Heart left ventricle (tissue), 16 donors: ENCODE data around the gene KLLN. TPM values are rescaled to one million over a fixed set of nuclear protein-coding genes. Genes with fewer than 3 reads are reported as not detected.
"Not testable (repeated sequence)": the region's sequence is repeated elsewhere in the genome, so short reads cannot be mapped to it uniquely, and the experiment has no call there.

Experiments
- ATAC-seq, 4 donors: fragments of 200-7000 bp; cut with Tn5 transposase; one replicate each; pipeline ENCODE4 v1.9.1; 2020 to 2022; ENCODE audit warnings: moderate library complexity in 4 of 4, mild to moderate bottlenecking in 3 of 4, moderate number of reproducible peaks in 1 of 4
- DNase-seq, 5 donors: peaks; one replicate each; pipeline ENCODE4 v3.0.0-alpha.2; 2020
- H3K27ac ChIP-seq, 12 donors: fragments of 200-600 bp; sonication (generic) in 4 of 12; one replicate each; pipeline versions ENCODE4 v1.5.0 to v1.8.0; 2016 to 2022; ENCODE audit warnings: mild to moderate bottlenecking in 2 of 12
- H3K27me3 ChIP-seq, 9 donors: fragments of 200-600 bp; sonication (generic) in 2 of 9; one replicate each; pipeline versions ENCODE4 v1.5.1 to v1.8.0; 2016 to 2022; ENCODE audit warnings: mild to moderate bottlenecking in 3 of 9
- H3K36me3 ChIP-seq, 9 donors: fragments of 200-600 bp; sonication (generic) in 2 of 9; one replicate each; pipeline versions ENCODE4 v1.5.0 to v1.8.0; 2018 to 2022; ENCODE audit warnings: mild to moderate bottlenecking in 2 of 9
- H3K4me1 ChIP-seq, 12 donors: fragments of 200-600 bp; sonication (generic) in 4 of 12; one replicate each; pipeline versions ENCODE4 v1.5.0 to v1.8.0; 2016 to 2022; ENCODE audit warnings: mild to moderate bottlenecking in 3 of 12
- H3K4me3 ChIP-seq, 12 donors: fragments of 200-600 bp; sonication (generic) in 4 of 12; one replicate each; pipeline versions ENCODE4 v1.5.0 to v1.8.0; 2017 to 2022; ENCODE audit warnings: mild to moderate bottlenecking in 9 of 12, moderate library complexity in 4 of 12
- H3K9me3 ChIP-seq, 12 donors: fragments of 200-600 bp; sonication (generic) in 4 of 12; one replicate each; pipeline versions ENCODE4 v1.5.0 to v1.8.0; 2016 to 2022; ENCODE audit warnings: mild to moderate bottlenecking in 1 of 12
- POLR2A ChIP-seq, 2 donors: fragments of 450-650 bp; IDR thresholded peaks; one replicate each; pipeline ENCODE4 v1.6.1; 2017; ENCODE audit warnings: antibody characterized with exemption in 2 of 2, mild to moderate bottlenecking in 2 of 2, moderate library complexity in 2 of 2
- WGBS, 4 donors: extraction: QIAGEN DNeasy Blood & Tissue Kit in 2 of 4; methylation state at CpG; one replicate each; pipeline versions ENCODE4 v1.1.5 to v1.1.7; 2013 to 2018; 5-methylcytosine and 5-hydroxymethylcytosine counted together
- intact Hi-C, 10 donors: fragments of 100-400 bp; cut with DNase I; formaldehyde crosslinking; loops; one replicate each; pipeline versions ENCODE4 v1.11.1 to v1.14.2; 2022
- polyA plus RNA-seq, 2 donors: library from polyadenylated mRNA; stranded (reverse); fragments of 200-250 nt; gene quantifications; one replicate each; pipeline ENCODE4 v1.2.3, GENCODE V29; 2013
- total RNA-seq, 9 donors: library from RNA; depleted of rRNA in 2 of 9; stranded (reverse); fragments of >200 nt in 2 of 9; fragmentation: NEBNext Ultra II Directional in 3 of 9; extraction: Animal tissue kit (Norgen Biotek cat#: 25700) in 3 of 9; gene quantifications; one replicate each; pipeline versions ENCODE4 v1.1.0 to v1.2.4, GENCODE V29; 2016 to 2023
- TF ChIP-seq, protein P1 (sequence below), 12 donors: fragments of 200-600 bp; sonication (generic) in 4 of 12; IDR thresholded peaks; one replicate each; pipeline versions ENCODE4 v1.5.0 to v1.8.0; 2018 to 2022; ENCODE audit warnings: antibody characterized with exemption in 12 of 12, mild to moderate bottlenecking in 5 of 12
- donor health status: ischemic (EF 13 %, LVEDD 7.1; RV severe dilation, severe dysfunction).
- donor health status: healthy with polysubstance abuse.
- donor health status: DM: no; HTN: yes; CAD: no.
- donor health status: DM: no; HTN: no; CAD: no.
- donor health status: ischemic (EF 25% LVEDD 6.9; RV normal size, moderate dysfunction).
- donor health status: ischemic (EF 25% LVEDD 5.7; RV mildly dilated, moderate dysfunction).
- donor health status: healthy.
- donor health status: DM: yes; HTN: yes; CAD: no.
- donor health status: ischemic (EF 35%, LVEDD 5.7; RV mildly dilated, moderate dysfunction).
- donor health status: nonischemic (EF 11% LVEDD 7.7; RV severe dilation, severe dysfunction).
- donor health status: DM: yes; HTN: yes; CAD: no.
- donor health status: PGD.
- donor health status: ischemic (EF 29% LVEDD 5.4; RV normal size, mild dysfunction).
- donor health status: nonischemic (EF 23%, LVEDD 6.1; RV moderate dilation, normal function).

Gene KLLN
- total and polyA plus RNA-seq, 11 donors, result 0.13 to 0.57 (median 0.27) TPM

DNA sequence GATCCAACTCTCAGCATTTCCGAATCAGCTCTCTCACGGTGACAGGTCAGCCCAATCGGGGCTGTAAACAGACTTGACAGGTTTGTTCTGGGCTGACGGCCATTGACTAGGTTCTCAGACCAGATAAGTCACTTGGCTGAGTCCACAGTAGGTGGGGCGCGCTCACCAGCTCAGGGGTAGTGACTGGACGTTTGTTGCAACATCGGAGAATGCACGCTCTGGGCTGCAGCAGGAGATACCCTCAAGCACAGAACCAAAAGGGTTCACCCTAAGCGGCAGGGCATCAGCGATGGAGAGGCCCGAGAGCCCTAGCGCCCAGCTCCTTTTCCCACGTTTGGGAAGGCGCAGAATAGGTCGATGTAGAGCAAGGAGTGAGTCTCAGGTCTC lies 1.8 kb downstream of the KLLN start:
- Histone ChIP-seq H3K4me3 (peak overlapping the region; percentile 63 to 95 (median 80)), H3K9me3 (no peaks in the 10 kb centered on the region), H3K27me3 (no peaks in the 10 kb centered on the region), H3K36me3 (no peaks in the 10 kb centered on the region), H3K27ac (peak overlapping the region; percentile 95 to 99 (median 97)), H3K4me1 (peaks cover 0 to 20% (median 14%) of the 10 kb centered on the region in 12 donors)
- TF ChIP-seq POLR2A (IDR thresholded peaks at IDR 0.05), result peak in 1 of 2 donors; percentile 11
- TF ChIP-seq, protein P1, sequence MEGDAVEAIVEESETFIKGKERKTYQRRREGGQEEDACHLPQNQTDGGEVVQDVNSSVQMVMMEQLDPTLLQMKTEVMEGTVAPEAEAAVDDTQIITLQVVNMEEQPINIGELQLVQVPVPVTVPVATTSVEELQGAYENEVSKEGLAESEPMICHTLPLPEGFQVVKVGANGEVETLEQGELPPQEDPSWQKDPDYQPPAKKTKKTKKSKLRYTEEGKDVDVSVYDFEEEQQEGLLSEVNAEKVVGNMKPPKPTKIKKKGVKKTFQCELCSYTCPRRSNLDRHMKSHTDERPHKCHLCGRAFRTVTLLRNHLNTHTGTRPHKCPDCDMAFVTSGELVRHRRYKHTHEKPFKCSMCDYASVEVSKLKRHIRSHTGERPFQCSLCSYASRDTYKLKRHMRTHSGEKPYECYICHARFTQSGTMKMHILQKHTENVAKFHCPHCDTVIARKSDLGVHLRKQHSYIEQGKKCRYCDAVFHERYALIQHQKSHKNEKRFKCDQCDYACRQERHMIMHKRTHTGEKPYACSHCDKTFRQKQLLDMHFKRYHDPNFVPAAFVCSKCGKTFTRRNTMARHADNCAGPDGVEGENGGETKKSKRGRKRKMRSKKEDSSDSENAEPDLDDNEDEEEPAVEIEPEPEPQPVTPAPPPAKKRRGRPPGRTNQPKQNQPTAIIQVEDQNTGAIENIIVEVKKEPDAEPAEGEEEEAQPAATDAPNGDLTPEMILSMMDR (IDR thresholded peaks at IDR 0.05), result peak in 5 of 12 donors; percentile 10 to 45 (median 18)
- DNase-seq (peak; percentile 71 to 92 (median 85)), ATAC-seq (peak; percentile 62 to 75 (median 66))
- intact Hi-C loops, result loop anchor here (2.0 to 10.0 kb wide), 20 partner anchors 43 to 691 kb away; partner anchors contain the start of gene ATAD1 (in 1 of the 10)
- 2 to 9% (median 6%) methylated on average over 10 to 16 of the region's 16 CpGs for WGBS, 4 donors

DNA sequence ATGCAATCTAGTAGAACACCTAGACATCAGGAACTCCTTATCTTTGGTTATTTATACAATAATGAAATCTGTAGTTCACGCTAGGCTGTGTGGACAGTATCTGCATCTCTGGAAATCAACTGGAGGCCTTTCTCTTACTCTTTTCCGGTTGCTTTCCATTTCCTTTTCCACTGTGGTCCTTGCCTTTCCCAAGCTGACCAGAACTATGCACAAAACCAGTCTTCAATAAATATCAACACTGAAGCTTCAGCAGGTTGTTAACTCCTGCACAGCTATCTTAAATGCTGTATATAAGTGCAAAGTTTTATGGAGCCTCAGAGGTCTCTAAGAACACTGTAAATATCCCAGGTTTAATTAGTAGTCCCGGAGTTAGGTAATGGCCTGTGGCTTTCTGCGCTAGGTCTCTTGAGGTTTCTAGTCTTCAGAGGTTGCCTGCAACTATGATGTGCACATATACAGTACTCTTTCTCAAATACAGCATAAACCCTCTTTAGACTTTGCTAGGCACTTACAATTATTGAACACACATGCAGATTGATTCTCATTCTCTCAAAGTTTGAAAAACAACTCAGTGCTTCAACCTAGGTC lies 2.4 kb downstream of the KLLN start:
- Histone ChIP-seq H3K27me3 (no peaks in the 10 kb centered on the region), H3K36me3 (no peaks in the 10 kb centered on the region), H3K4me1 (peaks cover 0 to 20% (median 14%) of the 10 kb centered on the region in 12 donors), H3K4me3 (peak overlapping the region in 8 of 12 donors; percentile 67 to 95 (median 80)), H3K9me3 (no peaks in the 10 kb centered on the region), H3K27ac (peak overlapping the region in 11 of 12 donors; percentile 95 to 99 (median 97))
- intact Hi-C loops, result loop anchor here (2.0 to 10.0 kb wide), 20 partner anchors 42 to 691 kb away; partner anchors contain the start of gene ATAD1 (in 1 of the 10)
- 58 to 73% (median 66%) methylated on average over 4 of the region's 4 CpGs for WGBS, 4 donors
- ATAC-seq, result no peak
- TF ChIP-seq, protein P1 (IDR thresholded peaks at IDR 0.05), result no peak
- DNase-seq, result no peak

DNA sequence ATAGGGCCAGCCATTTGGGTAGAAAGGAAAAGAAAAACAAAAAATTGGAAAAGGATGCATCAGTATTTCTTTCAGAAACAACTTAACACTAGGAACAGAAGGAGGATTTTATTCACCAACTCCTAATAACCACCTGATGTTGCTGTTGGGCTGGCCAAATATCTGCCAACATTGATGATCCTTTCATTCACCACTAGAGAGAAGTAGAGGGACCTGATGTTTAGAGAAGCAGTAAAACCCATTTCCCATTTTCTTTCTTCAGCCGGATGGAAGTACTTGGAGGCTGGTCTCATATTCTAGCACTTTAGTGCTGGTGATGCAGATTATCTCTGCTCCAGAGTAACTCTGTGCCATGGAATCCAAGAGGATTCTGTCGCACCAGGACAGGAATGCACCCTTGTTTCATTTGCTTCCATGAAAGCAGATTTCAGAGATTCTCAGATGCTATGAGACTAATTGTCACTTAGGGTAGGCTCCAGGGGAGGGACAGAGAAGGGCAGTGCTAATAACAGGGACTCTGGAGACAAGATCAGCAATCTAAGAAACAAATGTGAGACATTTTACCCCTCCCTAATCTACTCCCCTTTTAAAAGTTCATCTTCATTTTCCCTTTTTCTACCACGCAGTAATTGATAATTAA lies 3.1 kb downstream of the KLLN start:
- Histone ChIP-seq H3K36me3 (no peaks in the 10 kb centered on the region), H3K27ac (peak overlapping the region in 8 of 12 donors; percentile 14 to 99 (median 96)), H3K4me1 (peaks cover 0 to 20% (median 14%) of the 10 kb centered on the region in 12 donors), H3K4me3 (no peak overlapping the region), H3K27me3 (no peaks in the 10 kb centered on the region), H3K9me3 (no peaks in the 10 kb centered on the region)
- ATAC-seq (no peak), DNase-seq (no peak)
- 27 to 38% (median 34%) methylated on average over 3 of the region's 3 CpGs for WGBS, 4 donors
- TF ChIP-seq POLR2A (IDR thresholded peaks at IDR 0.05), result no peak
- TF ChIP-seq, protein P1 (IDR thresholded peaks at IDR 0.05), result peak; percentile 22 to 75 (median 49)
- intact Hi-C loops, result loop anchor here (2.0 to 10.0 kb wide), 20 partner anchors 41 to 692 kb away; partner anchors contain the start of gene ATAD1 (in 1 of the 10)

DNA sequence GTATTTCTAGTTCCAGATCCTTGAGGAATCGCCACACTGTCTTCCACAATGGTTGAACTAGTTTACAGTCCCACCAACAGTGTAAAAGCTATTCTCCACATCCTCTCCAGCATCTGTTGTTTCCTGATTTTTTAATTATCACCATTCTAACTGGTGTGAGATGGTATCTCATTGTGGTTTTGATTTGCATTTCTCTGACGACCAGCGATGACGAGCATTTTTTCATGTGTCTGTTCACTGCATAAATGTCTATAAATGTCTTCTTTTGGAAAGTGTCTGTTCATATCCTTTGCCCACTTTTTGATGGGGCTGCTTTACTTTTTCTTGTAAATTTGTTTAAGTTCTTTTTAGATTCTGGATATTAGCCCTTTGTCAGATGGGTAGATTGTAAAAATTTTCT lies 7.7 kb downstream of the KLLN start:
- H3K9me3 ChIP-seq, H3K36me3 ChIP-seq, ATAC-seq, H3K27me3 ChIP-seq, DNase-seq, H3K4me3 ChIP-seq, H3K27ac ChIP-seq: not testable (repeated sequence)
- intact Hi-C loops, result loop anchor here in 2 of 10 donors (2.0 to 5.0 kb wide), 2 partner anchors 699 to 702 kb away; no protein-coding TSS in a partner anchor
- H3K4me1 ChIP-seq, result peaks cover 0 to 13% (median 3%) of the 10 kb centered on the region in 12 donors
- 87 to 95% (median 90%) methylated on average over 4 of the region's 4 CpGs for WGBS, 4 donors

DNA sequence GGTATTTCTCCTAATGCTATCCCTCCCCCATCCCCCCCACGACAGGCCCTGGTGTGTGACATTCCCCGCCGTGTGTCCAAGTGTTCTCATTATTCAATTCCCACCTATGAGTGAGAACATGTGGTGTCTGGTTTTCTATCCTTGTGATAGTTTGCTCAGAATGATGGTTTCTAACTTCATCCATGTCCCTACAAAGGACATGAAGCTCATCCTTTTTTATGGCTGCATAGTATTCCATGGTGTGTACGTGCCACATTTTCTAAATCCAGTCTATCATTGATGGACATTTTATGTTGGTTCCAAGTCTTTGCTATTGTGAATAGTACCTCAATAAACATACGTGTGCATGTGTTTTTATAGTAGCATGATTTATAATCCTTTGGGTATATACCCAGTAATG lies 8.1 kb downstream of the KLLN start:
- not testable (repeated sequence) for H3K27me3 ChIP-seq, H3K27ac ChIP-seq, H3K9me3 ChIP-seq, H3K4me3 ChIP-seq, ATAC-seq, DNase-seq, H3K36me3 ChIP-seq
- WGBS, 4 donors, result 87 to 95% (median 94%) methylated on average over 5 of the region's 5 CpGs
- H3K4me1 ChIP-seq, result peaks cover 0 to 10% (median under 1%) of the 10 kb centered on the region in 12 donors
- intact Hi-C loops, result loop anchor here in 1 of 10 donors (5.0 kb wide), 1 partner anchor 702 kb away; no protein-coding TSS in a partner anchor
